Cardiac muscle cell (in vitro differentiated cells and primary cell): ENCODE measurements around the gene NPDC1. TPM values are rescaled to one million over a fixed set of nuclear protein-coding genes. Genes with fewer than 3 reads are reported as not detected.

Source experiments
- DNase-seq, 2 donors: peaks; one replicate each; pipeline versions ENCODE4 v3.0.0 to v3.0.0-alpha.2; 2010 to 2017; ENCODE audit warnings: low read depth in 1 of 2, low spot score in 1 of 2
- H3K27ac ChIP-seq: fragments of 200-600 bp; sonication (generic); 2 replicates; pipeline ENCODE4 v1.5.1; 2016
- H3K27me3 ChIP-seq: fragments of 200-600 bp; sonication (generic); 2 replicates; pipeline ENCODE4 v1.6.0; 2016; ENCODE audit warnings: control low read depth
- H3K36me3 ChIP-seq: fragments of 200-600 bp; sonication (generic); 2 replicates; pipeline ENCODE4 v1.5.1; 2016; ENCODE audit warnings: control low read depth
- H3K4me1 ChIP-seq: fragments of 200-600 bp; sonication (generic); 2 replicates; pipeline ENCODE4 v1.8.1; 2017; ENCODE audit warnings: low read depth, mild to moderate bottlenecking, mixed run types
- H3K4me3 ChIP-seq: fragments of 200-600 bp; sonication (generic); 2 replicates; pipeline ENCODE4 v1.5.1; 2016; ENCODE audit warnings: mild to moderate bottlenecking
- H3K9me3 ChIP-seq: fragments of 200-600 bp; sonication (generic); 2 replicates; pipeline ENCODE4 v1.5.1; 2017; ENCODE audit warnings: low read depth, mild to moderate bottlenecking, control low read depth
- polyA plus RNA-seq: library from polyadenylated mRNA; unstranded; fragments of >200 nt; fragmentation: Nextera tagmentation; extraction: Ambion mirVana; gene quantifications from 2 replicates; pipeline ENCODE4 v1.2.1, GENCODE V29; 2016
- total RNA-seq: library from RNA; depleted of rRNA; stranded (reverse); fragments of >200 nt; gene quantifications from 2 replicates; pipeline ENCODE4 v1.2.3, GENCODE V29; 2016
- TF ChIP-seq, protein P1 (sequence below): IDR thresholded peaks from 2 replicates; pipeline ENCODE4 v1.5.1; 2012; ENCODE audit warnings: low read depth, mild to moderate bottlenecking, low read length

The NPDC1 gene
- total and polyA plus RNA-seq, 2 experiments from 2014 or later: 65.1 to 94.9 TPM

DNA sequence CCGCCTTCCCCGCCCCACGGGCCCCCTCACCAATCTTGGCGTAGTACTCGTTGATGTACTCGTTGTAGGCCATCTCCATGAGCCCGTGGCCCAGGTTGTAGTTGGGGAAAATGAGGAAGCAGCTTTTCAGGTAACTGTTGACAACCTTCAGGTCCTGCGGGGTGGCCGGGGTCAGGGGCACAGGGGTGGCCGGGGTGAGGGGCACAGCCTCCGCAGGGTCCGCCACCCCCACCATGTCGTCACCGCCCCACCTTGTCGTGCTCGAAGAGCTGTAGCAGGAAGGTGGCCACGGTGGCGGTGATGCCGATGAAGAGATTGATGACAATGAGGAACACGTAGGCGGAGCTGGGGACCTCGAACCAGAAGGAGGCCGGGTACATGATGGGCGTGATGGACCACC is 34.8 kb downstream of the NPDC1 start:
- peaks cover 11% of the 10 kb centered on the region for H3K36me3 ChIP-seq
- H3K27ac ChIP-seq: no peak overlapping the region
- DNase-seq: no peak
- H3K4me3 ChIP-seq: no peak overlapping the region
- H3K4me1 ChIP-seq: no peaks in the 10 kb centered on the region
- TF ChIP-seq, protein P1, sequence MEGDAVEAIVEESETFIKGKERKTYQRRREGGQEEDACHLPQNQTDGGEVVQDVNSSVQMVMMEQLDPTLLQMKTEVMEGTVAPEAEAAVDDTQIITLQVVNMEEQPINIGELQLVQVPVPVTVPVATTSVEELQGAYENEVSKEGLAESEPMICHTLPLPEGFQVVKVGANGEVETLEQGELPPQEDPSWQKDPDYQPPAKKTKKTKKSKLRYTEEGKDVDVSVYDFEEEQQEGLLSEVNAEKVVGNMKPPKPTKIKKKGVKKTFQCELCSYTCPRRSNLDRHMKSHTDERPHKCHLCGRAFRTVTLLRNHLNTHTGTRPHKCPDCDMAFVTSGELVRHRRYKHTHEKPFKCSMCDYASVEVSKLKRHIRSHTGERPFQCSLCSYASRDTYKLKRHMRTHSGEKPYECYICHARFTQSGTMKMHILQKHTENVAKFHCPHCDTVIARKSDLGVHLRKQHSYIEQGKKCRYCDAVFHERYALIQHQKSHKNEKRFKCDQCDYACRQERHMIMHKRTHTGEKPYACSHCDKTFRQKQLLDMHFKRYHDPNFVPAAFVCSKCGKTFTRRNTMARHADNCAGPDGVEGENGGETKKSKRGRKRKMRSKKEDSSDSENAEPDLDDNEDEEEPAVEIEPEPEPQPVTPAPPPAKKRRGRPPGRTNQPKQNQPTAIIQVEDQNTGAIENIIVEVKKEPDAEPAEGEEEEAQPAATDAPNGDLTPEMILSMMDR: no peak
- no peaks in the 10 kb centered on the region for H3K27me3 ChIP-seq
- H3K9me3 ChIP-seq: no peaks in the 10 kb centered on the region

DNA sequence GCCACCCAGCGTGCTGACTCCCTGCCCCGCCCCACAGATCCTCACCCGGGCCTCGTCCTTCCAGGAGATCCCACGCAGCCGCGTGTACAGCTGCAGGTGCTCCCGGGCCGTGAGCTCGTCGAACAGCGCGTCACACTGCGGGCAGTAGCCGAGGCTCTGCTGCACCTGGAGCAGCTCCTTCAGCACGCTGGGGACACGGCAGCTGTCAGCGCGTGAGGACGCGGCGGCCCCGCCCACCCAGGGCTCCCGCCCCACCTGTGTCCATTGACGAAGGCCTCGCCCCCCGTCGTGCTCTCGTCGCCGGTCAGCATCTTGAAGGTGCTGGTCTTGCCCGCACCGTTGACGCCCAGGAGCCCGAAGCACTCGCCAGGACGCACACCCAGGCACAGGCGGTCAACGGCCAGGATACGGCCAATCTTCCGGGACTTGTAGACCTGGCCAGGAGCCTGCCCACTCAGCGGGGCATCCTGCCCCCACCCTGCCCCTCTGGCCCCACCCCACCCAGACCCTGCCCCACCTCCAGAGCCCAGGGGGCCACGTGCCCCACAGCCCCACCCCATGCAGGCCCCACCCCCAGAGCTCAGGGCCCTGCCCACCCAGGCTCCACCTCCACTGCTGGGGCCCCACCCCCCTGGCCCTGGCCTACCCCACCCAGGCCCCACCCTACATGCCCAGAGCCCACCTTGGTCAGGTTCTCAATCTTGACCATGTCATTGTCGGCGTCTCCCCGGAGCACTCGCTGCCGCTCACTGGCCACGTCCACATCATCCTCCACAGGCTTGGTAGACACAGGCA is 35.8 kb downstream of the NPDC1 start:
- TF ChIP-seq, protein P1: no peak
- Histone ChIP-seq H3K36me3 (peaks cover 3% of the 10 kb centered on the region), H3K9me3 (no peaks in the 10 kb centered on the region), H3K27ac (no peak overlapping the region), H3K27me3 (no peaks in the 10 kb centered on the region), H3K4me3 (no peak overlapping the region), H3K4me1 (no peaks in the 10 kb centered on the region)
- DNase-seq: no peak

- TF ChIP-seq, protein P1: no peak
- no peaks in the 10 kb centered on the region for H3K27me3 ChIP-seq
- no peak overlapping the region for H3K4me3 ChIP-seq
- no peaks in the 10 kb centered on the region for H3K9me3 ChIP-seq
- no peak for DNase-seq
- no peak overlapping the region for H3K27ac ChIP-seq
- peaks cover 3% of the 10 kb centered on the region for H3K36me3 ChIP-seq
- no peaks in the 10 kb centered on the region for H3K4me1 ChIP-seq
Observed at GRCh38 chr9:137009217-137009616, 36.8 kb downstream of the NPDC1 start.

- Histone ChIP-seq H3K9me3 (no peaks in the 10 kb centered on the region), H3K36me3 (peaks cover 3% of the 10 kb centered on the region), H3K27me3 (no peaks in the 10 kb centered on the region), H3K27ac (no peak overlapping the region), H3K4me1 (no peaks in the 10 kb centered on the region), H3K4me3 (no peak overlapping the region)
- DNase-seq: no peak
- TF ChIP-seq, protein P1: no peak
Observed at GRCh38 chr9:137008312-137008711, 37.7 kb downstream of the NPDC1 start.

DNA sequence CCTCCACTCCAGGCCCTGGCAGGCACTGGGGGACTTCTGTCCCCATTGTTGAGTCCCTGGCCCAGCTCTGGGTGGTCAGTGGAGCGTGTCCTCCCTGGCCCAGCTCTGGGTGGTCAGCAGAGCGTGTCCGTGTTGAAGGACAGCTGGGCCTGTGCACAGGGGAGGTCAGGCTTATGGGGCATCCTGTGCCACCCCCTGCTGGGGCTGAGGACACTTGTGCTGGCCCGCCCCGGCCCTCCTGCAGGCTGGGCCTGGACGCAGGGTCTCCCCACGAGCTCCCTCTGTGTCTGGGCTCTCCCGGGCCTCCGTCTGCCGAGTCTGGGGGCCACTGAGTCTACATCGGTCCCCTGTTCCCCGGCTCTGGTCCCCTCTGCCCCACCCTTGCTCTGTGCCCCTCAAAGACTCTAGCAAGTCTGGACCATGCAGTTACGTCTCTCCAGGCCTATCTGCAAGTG is 38.1 kb downstream of the NPDC1 start:
- Histone ChIP-seq H3K4me1 (no peaks in the 10 kb centered on the region), H3K27ac (no peak overlapping the region), H3K27me3 (no peaks in the 10 kb centered on the region), H3K36me3 (peaks cover 3% of the 10 kb centered on the region), H3K4me3 (no peak overlapping the region), H3K9me3 (no peaks in the 10 kb centered on the region)
- TF ChIP-seq, protein P1: no peak
- no peak for DNase-seq
